DMS 273 (cell line): ENCODE results near the gene FIGNL1.
"Not testable (repeated sequence)": the region's sequence is repeated elsewhere in the genome, so short reads cannot be mapped to it uniquely, and the experiment has no call there.

Source experiments
- DNase-seq: peaks from one replicate; lab custom pipeline; 2025; ENCODE audit not compliant: unreplicated experiment; lab: John Stamatoyannopoulos, UW

Gene FIGNL1

DNA sequence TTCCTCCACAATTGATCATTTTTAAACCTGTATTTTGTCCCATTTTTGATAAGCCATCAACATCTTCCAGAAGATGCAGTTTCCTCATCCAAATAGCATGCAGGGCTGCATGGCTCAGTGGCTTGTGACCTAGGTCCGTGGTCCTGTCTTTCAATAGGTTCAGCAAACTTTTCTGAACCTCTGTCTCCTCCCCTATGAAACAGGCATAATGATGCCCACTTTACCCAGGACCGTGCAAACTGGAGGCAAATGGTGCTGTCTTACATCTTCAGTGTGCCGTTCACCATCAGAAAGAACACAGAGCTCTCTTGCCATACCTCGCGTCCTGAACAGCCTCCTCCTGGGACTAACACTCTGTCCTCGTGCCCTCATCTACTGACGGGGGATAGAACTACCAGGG, 22.3 kb upstream of the FIGNL1 start:
- no peak for DNase-seq

DNA sequence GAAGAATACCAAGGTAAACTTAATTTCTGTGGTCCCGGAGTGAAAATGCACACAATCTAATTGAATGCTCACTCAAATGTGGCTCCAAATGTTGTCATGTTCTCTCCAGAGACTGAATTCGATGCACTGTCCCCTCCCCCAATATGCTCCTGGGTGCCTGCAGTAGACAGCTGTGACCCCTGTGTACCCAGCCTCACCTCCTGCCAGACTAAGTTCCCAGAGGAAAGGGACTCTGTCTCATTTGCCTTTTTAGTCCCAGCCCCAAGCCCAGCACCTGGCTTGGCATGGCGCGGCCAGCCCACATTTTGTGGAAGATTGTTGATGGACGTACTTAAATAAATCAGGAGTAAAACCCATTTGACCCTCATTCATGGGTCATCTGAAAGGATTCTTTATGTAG, 21.8 kb upstream of the FIGNL1 start:
- DNase-seq: no peak

DNA sequence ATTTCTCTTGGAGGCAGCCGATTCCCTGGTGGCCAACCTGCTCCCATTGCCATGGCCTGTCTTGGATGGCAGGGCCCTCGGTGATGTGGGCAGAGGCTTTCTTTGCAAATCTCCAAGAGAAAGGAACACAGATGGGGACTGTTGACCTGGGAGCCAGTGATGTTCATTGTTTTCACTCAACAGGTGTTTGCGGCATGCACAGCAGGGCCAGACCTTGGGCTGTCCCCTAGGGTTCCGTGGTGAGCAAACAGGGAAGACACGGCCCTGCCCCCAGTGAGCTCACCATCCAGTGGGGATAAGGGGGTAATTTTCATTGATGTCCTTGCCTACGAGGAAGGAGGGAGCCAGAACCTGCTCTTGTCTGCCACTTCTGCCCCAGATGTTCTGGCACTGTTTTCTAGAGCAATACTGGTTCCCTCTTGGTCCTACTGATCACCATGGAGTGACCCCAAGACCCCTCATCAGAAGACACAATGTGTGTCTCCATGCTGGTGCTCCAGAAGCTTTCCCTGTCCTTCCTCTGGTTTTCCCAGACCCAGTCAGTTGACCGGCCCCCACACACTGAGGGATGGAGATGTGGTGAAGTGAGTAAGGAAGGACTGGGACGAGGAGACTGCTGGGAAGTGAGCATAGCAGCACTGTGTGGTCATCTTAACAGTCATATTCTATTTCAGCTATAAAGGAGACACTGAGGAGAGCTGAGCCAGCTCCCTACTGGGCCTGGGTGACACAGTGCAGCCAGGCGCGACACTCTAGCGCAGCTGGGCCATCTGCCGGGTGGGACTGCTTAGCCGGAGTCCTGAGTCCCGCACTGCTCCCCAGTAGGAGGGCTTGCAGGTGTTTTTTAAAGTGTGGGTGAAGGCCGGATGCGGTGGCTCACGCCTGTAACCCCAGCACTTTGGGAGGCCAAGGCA, 20.4 kb upstream of the FIGNL1 start:
- DNase-seq: peak; percentile 38

DNA sequence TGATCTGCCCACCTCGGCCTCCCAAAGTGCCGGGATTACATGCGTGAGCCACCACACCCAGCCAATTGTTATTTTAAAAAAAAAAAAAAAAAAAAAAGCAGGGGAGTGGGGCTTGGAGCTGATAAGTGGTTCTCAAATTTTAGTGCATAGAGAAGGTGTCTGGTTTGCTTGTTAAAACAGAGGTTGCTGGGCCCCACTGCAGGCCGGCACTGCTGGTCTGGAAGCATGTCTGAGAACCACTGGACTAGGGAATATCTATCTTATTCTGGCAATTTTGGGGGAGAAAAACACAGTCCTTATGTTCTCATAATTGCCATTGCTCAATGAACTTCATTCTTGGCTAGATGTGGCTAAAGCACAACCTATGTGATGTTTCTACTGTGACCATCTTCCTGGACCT, 19.0 kb upstream of the FIGNL1 start:
- no peak for DNase-seq

DNA sequence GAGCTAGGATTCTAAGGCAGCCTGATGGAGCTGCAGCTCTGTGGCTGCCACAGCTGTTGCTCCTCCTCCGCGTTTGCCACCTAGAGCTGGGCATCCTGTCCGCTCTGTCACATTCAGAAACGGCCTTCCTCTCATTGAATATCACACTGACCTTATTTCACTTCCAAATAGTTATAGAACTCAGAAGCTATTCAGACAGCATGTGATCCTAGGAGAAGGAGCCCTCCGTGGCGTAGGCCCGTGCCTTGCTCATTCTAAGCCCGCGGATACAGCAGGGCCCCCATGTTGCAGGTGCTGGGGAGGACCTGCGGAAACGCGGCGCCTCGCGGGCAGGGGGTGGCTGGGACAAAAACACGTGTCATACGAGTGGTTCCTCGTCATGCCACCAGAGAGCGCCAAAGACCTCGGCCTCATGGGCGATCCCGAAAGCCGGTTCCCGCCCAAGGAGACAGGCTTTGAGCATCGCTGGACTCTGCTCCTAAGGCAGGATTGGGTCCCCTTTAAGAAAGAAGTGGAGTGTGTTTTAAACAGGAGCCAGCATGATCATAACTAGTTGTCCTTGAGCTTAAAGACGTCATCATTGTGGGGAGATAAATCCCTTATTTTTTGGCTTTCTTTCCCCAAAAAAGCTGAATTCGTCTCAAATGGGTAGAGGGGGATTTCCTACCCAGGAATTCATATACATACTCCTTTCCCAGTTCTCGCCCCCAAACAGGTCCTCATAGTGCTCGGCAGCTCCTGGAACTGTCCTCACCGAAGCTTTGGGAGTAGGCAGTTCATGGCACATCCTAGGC, 17.9 kb upstream of the FIGNL1 start:
- DNase-seq: peak; percentile 96

DNA sequence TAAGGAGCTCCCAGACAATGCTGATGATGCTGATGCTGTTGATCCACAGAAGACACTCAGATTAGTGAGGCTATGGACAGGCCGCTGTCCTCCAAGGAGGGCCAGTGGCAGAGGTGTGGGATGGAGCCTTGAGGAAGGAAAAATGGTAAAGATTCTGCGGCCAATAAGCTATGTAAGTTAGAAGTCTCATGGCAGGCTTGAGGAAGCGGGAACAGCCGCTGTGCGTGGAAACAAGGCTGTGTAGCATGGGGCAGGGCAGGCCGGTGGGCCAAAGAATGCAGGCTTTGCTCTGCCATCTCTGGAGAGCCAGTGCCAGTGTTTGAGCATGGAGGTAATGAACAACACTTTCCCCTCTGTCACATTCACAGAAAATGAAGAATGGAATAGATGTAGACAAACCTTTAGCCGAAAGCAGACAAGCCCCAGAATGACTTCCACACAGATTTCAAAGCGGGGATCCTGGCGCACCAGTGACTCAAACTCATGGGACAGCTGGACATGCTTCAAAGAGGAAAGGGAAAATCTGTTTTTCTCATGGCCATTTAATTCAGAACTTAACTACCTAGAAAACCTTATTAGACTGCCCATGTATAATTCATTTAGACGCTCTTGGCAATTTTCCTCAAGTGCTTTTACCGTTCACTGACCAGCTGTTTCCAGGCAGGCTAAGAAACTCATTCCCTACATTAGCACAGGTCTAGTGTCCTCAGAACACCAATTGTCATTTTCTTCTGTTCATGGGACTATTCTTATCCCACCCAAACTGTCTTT, 16.9 kb upstream of the FIGNL1 start:
- peak; percentile 87 for DNase-seq

DNA sequence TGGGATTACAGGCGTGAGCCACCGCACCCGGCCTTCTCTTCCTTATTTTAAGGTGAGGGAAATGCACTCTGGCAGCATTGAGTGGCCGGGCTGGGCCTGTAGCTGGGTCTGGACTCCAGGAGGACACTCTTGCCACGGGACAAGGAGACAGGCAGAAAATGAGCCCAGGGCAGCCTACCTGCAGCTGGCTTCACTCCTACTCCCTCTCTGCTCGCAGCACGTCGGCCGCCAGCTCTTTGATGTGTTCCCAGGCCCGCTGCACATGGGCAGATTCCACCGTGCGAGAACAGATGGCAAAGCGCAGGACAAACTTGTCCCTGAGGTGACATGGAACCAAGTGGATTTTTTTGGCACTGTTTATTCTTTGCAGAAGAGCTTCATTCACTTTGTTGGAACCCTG, 12.9 kb upstream of the FIGNL1 start:
- DNase-seq: no peak

DNA sequence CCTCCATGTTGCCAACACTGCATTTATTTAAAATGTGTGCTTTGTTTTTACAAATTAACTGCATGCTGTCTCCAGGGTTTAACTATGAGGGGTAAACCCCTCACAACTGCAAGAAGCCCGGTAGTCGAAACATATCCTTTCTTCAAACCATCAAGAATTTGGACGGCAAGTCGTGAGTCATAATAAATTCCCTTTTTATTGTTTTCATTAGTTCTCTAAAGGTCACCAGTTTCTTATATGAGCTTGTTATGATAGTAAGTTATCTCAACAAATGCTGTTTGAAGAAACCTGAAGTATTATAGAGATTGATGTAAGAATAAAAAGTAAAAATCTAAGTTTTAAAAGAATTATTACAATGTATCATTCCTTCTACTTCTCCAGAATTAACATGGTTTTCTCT, 12.2 kb upstream of the FIGNL1 start:
- DNase-seq: no peak

DNA sequence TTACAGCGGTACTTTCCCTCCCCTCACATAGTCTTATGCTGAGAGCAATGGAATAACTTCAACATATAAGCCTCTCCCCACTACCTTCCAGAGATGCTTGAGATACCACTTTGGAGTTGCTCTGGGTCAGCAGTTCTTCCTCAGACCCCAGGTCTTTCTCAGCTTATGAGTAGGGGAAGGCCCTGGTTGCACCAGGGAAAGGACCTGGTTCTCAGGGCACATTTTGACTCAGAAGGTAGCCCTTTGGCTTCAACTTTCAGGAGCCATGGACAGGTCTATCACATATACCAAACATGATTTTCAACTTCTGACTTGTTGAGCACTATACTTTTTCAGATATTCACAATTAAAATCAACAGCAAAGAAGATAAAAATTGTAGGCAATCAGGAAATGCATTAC, 11.5 kb upstream of the FIGNL1 start:
- DNase-seq: no peak

DNA sequence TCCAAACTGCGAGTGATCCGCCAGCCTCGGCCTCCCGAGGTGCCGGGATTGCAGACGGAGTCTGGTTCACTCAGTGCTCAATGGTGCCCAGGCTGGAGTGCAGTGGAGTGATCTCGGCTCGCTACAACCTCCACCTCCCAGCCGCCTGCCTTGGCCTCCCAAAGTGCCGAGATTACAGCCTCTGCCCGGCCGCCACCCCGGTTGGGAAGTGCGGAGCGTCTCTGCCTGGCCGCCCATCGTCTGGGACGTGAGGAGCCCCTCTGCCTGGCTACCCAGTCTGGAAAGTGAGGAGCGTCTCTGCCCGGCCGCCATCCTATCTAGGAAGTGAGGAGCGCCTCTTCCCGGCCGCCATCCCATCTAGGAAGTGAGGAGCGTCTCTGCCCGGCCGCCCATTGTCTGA, 9.0 kb upstream of the FIGNL1 start:
- not testable (repeated sequence) for DNase-seq

DNA sequence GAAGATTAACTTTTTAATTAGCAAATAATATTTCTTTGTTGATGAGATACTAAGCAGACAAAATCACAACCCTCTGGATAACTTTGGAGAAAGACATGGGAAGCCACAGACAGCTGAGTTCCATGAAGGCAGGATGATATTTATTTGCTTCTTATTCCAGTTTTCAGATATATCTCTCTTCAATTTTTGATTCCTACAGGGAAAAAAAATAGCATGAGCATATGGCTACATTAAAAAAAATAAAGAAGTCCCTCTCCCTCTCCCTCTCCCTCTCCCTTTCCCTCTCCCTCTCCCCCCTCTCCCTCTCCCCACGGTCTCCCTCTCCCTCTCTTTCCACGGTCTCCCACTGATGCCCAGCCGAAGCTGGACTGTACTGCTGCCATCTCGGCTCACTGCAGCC, 8.5 kb upstream of the FIGNL1 start:
- not testable (repeated sequence) for DNase-seq

DNA sequence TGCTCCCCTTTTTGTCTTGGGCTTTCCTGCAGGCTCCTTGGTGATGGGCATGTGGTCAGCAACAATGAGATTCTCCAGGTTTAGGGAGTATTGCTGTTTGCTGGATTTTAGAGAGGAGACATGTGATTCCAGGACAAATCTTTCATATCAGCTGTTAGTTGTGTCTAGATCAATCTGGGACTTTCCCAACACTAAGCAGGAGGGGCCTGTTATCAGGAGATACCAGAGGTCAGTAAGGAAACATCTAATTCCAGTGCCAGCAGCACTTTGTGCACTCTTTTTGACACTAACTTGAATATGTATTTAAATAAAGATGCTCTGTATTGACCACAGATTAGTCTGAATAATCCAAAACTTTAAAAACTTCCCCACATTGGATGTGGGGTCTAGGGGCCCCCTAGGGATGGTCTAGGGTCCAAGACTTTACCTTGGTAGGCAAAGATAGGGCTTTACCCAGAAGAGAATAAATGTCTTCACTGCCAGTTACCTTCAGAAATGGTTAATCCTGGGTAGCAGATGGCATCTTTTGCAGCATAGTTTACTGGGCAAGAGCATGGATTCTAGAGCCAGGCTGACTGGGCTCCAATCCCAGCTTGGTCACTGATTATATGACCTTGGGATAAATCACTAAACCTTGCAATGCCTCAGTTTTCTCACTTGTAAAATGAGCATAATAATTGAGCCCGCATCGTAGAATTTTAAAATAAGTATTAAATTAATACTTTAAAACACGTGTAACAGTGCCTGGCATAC, 6.4 kb upstream of the FIGNL1 start:
- DNase-seq: peak; percentile 19

DNA sequence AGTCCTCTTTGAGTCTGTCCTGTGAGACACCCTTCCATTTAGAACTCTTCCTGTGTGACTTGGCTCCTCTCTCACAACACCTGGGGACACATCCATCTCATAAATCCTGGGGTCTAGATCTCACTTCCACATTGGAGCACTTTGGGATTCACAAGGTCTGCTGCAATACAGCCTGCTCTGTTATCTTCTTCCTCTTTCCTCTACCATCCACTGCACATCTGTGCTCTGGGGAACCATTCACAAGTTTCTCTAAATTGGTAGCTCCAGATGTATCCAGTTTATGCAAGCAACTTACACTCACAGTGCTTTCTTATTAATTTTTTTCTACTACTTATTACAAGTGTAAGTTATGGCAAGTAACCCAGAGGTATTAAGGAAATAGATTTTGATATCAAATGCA, 5.5 kb upstream of the FIGNL1 start:
- DNase-seq: no peak

DNA sequence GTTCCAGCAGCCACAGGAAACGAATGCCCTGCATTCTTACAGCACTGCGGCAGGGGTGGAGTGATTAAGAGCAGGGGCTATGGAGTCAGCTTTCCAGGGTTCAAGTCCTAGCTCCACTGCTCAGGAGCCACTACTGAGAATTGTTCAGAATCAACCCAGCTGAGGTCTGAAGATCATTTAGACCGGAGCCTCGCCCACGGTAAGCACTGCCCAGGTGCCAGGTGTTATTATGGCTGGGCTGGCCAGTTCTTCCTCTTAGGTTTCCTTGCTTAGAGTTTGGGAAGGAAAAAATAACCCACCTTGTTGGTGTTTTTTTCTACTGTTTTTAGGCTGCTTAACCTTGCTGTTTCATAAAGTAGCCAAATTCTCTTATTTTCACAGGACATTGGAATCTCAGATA, 4.8 kb upstream of the FIGNL1 start:
- no peak for DNase-seq

DNA sequence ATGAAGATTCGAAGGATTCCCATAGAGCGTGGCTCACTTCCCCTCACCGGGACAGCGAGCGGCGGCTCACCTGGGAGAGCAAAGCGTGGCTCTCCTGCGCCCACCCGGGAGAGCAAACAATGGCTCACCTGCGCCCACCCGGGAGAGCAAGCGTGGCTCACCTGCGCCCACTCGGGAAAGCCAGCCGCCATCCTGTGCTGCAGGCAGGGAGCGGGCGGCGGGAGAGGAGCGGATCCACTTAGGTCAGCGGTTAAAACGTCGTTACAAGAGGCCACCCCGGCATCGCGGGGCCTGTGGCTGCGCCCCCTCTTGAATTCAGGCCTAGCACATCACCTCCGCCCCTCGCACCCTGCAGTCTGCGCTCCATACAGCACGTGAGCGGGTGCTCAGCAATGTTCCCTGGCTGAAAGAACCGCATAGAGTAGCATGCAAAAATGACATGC, 461 bp upstream of the FIGNL1 start:
- DNase-seq: no peak

DNA sequence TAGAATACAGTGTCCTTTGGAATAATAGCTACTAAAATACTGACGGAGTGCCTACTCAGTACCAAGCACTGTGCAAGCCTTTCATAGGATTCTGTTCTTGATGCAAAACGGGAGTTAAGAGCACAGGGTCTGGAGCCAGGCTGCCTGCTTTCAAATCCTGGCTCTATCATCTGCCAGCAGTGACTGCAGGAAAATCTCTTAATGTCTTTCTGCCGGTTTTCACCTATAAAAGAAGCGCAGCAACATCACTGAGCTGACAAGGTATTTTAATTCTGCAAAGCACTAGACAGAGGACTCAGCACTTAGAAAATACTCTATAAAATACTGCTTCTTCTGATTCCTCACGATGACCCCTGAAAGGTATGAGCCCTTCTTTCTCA, 659 bp downstream of the FIGNL1 start:
- DNase-seq: no peak

DNA sequence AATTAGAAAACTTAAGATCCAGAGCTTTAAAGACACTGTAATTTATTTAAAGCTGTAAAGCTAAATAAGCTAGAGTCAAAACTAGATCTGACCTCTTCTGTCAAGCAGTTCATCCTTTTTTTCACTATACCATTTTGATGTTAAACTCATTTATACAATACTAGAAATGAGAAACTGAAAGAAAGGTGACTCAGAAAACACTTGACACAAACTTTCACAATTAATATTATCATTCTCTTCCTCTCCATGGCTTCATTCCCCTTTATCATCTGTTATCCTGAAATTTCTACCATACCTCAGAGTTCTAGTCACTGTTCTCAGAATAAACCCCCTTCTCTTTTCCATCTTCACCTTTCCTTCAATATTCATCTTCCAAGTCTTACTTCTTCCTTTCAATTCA, 1.3 kb downstream of the FIGNL1 start:
- DNase-seq: no peak

DNA sequence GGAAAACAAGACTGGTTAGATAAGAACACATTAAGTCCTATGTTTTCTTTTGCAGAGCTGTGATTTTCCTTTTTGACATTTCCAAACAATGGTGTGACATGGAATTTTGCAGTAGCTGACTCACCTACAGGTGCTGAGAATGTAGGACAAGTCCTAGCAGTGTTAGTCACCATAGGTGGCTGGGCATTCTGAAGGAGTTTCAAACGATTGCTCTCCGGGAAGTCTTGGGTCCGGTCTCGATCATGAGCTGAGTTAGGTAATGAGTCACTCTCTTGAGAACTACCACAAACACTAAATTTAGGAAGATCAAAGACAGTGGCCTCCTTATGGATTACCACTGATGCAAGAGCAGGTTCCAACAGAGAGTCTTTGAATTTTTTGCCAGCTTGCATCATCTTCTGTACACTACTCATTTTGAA, 3.6 kb downstream of the FIGNL1 start:
- no peak for DNase-seq

DNA sequence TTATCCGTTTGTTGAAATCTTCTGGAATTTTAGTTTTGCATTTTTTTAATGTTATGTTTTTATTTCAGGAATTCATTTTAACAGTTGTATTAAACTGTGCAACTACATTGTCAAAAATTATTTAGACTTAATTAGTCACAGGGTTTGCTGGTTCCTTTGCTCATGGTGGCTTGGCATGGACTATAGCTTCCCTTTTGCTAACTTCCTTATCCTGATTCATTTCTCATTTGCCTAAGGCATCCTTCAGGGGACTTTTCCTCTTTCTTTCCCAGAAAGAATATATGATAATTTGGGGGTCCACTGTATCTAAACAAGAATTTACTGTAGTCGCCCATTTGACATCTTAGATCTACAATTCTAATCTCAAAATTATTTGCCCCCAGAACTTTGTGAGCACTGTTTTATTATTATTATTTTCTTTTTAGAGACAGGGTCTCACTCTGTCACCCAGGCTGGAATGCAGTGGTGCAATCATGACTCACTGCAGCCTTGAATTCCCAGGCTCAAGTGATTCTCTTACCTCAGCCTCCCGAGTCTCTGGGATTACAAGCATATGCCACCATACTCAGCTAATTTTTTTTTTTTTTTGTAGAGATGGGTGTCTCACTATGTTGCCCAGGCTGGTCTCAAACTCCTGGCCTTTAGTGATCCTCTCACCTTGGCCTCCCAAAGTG, 13.9 kb downstream of the FIGNL1 start:
- DNase-seq: no peak

DNA sequence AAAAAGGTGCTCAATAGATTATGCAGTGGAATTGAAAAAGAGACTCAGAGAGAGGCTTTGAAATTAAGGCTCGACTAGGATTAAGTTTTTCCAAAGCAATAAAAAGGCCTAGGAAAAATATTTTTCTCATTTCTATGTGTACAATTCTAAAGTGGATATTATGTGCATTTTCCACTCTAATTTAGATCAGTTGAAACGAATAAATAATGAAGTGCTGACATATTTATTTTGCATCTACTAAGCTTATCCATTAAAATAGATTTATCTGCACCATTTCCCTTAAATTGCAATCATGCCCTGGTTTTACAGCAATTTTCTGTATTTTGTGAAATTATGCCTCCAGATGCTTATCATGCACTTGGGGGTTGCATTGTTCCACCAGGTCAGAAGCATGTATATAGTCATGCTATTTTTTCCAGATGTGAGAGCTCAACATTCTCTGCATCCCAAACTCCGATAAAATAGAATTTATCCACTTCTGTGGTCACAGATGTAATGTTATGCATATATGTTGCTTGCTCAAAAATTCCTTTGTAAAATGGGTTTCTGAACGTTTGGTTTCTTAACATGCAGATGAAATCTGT, 18.3 kb downstream of the FIGNL1 start:
- no peak for DNase-seq
